ENCODE results near the gene TMC5. TPM values are rescaled to one million over a fixed set of nuclear protein-coding genes. Genes with fewer than 3 reads are reported as not detected.
"Not testable (repeated sequence)": the region's sequence is repeated elsewhere in the genome, so short reads cannot be mapped to it uniquely, and the experiment has no call there.

Gene TMC5
- total RNA-seq, 1 experiment from 2014 or later, result not detected

GRCh38 chr16:19391185-19391776 is 26.4 kb upstream of the TMC5 start:
- not testable (repeated sequence) for H3K27me3 ChIP-seq; H3K27ac ChIP-seq; H3K36me3 ChIP-seq; H3K4me1 ChIP-seq; H3K9me3 ChIP-seq (replicated peaks); DNase-seq; H3K4me3 ChIP-seq

GRCh38 chr16:19392352-19392751 is 25.3 kb upstream of the TMC5 start:
- Histone ChIP-seq H3K27ac (no peak overlapping the region), H3K36me3 (no peaks in the 10 kb centered on the region), H3K4me3 (no peak overlapping the region), H3K4me1 (no peaks in the 10 kb centered on the region), H3K27me3 (no peaks in the 10 kb centered on the region), H3K9me3 (replicated peaks) (no peaks in the 10 kb centered on the region)
- DNase-seq, result no peak

GRCh38 chr16:19393226-19394111 is 24.2 kb upstream of the TMC5 start:
- Histone ChIP-seq H3K36me3 (no peaks in the 10 kb centered on the region), H3K9me3 (replicated peaks) (no peaks in the 10 kb centered on the region), H3K27ac (no peak overlapping the region), H3K27me3 (no peaks in the 10 kb centered on the region), H3K4me3 (no peak overlapping the region), H3K4me1 (no peaks in the 10 kb centered on the region)
- no peak for DNase-seq

DNA sequence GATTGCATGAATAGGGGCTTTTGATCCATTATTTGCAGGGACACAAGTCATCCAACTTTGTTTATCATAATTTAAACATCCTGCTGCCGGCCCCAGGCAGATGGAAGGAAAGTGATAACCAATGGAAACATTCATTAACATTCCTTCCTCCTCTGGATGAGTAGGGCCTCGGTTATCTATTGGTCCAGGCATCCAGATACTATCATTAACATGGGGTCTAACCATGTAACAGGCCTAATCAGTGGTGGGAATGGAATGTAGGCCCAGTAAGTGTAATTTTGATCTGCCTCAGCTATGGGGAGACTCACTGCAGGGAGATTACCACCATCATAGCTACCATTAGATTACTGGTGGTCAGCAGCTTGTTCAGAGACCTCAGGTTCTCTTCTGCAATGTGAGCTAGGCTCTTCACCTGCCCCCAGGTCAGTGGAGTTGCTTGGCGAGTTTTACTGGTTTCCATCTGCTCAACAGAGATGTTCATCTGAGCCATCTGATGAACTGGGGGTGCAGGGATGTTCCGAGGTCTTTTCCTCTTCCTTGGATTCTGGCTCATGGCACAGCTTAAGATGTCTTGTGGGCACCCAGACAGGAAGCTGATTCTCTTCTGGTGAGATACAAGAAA is 21.9 kb upstream of the TMC5 start:
- not testable (repeated sequence) for DNase-seq; H3K9me3 ChIP-seq (replicated peaks); H3K4me1 ChIP-seq; H3K4me3 ChIP-seq; H3K27ac ChIP-seq; H3K27me3 ChIP-seq; H3K36me3 ChIP-seq

DNA sequence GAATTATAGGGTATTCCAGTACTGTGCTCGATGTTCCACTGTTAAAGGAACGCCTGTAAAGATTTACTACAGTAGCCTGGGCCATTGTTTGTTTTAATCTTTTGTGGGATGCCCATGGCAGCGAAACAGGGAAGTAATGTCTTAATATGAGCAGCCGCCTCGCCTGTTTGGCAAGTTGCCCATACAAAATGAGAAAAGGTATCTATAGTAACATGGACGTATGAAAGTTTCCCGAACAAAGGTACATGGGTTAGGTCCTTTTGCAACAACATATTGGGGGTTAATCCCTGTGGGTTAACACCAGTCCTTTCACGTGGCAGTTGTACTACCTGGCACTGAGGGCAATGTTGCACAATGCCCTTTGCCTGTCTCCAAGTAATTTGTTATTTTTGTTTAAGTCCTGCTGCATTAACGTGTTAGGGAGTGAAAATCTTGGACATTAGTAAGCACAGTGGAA is 21.1 kb upstream of the TMC5 start:
- Histone ChIP-seq H3K36me3 (no peaks in the 10 kb centered on the region), H3K4me1 (no peaks in the 10 kb centered on the region), H3K9me3 (replicated peaks) (no peaks in the 10 kb centered on the region), H3K27ac (no peak overlapping the region), H3K4me3 (no peak overlapping the region), H3K27me3 (no peaks in the 10 kb centered on the region)
- peak in 1 of 2 experiments; percentile 13 for DNase-seq

DNA sequence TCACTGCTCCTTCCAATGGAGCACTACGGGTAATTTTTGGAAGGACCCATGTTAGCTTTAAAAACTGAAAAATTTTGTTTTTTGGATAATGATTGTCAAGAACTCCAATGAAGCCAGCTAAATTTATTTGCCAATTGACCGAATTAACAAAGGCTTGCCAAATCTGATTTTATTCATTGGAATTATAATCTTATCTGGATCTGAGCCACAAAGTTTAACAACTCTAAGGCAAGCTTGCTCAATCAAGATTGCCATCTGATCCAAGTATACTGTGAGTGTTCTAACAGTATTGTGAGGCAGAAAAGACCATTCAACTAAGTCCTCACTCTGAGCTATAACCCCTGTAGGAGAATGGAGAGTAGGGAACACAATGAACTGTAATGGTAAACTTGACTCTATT is 20.3 kb upstream of the TMC5 start:
- H3K4me1 ChIP-seq; H3K27ac ChIP-seq; H3K36me3 ChIP-seq; H3K27me3 ChIP-seq; H3K9me3 ChIP-seq (replicated peaks); H3K4me3 ChIP-seq; DNase-seq: not testable (repeated sequence)

DNA sequence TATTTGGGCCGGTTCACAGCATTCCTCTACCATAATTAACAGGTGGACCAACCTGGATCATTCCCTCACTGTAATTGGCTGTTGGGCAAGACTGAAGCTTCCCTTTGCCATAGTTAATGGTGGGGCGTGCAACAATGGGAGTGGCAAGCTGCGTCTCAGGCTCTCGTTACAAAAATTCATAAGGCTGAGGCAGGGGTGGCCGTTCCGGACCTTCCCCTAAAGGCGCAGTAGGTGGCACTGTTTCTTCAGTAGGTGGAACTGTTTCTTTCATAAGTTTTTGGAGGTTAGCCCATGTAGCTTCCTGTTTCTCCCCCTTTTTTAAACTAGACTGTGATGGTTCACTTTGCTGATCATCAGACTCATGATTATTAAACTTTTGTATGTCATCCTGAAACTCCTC is 17.0 kb upstream of the TMC5 start:
- H3K27ac ChIP-seq, result no peak overlapping the region
- no peaks in the 10 kb centered on the region for H3K36me3 ChIP-seq
- no peaks in the 10 kb centered on the region for H3K4me1 ChIP-seq
- H3K27me3 ChIP-seq, result no peaks in the 10 kb centered on the region
- DNase-seq, result peak in 1 of 2 experiments; percentile 13
- H3K9me3 ChIP-seq (replicated peaks), result no peaks in the 10 kb centered on the region
- no peak overlapping the region for H3K4me3 ChIP-seq

DNA sequence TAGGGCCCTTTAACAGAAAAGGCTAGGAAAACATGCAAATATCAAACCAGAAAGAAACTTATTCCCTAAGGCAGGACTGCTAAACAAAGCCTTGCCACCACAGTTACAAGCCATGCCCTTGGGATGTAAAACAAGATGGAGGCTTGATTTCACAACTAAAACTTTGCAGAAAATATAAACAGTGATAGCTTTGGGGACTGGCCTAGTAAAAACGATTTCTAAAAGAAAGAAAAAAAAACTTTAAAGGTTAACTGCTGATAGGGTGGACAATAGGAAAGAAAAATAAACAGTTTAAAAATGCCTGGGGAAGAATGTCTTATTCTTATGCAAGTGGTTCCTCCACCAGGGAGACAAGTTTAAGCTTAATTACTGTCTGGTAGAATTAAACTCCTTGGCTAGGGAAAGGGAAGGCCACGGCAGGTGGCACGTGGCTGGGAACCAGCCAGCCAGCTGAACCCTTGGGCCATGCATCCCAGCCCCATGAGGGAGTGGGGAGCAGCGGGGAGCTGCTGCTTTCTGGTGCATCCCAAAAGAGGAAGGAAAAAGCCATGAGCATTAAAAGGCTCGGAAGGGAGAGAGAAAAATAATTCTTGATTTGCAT is 10.7 kb upstream of the TMC5 start:
- no peak for DNase-seq

GRCh38 chr16:19410435-19411171 is 7.1 kb upstream of the TMC5 start:
- Histone ChIP-seq H3K4me1 (no peaks in the 10 kb centered on the region), H3K27me3 (no peaks in the 10 kb centered on the region), H3K27ac (no peak overlapping the region), H3K9me3 (replicated peaks) (no peaks in the 10 kb centered on the region), H3K4me3 (no peak overlapping the region), H3K36me3 (no peaks in the 10 kb centered on the region)
- DNase-seq, result no peak

More for the DNA sequence above, 10.7 kb upstream of the TMC5 start:
- Histone ChIP-seq H3K4me1 (no peaks in the 10 kb centered on the region), H3K27me3 (no peaks in the 10 kb centered on the region), H3K9me3 (replicated peaks) (no peaks in the 10 kb centered on the region), H3K36me3 (no peaks in the 10 kb centered on the region), H3K27ac (no peak overlapping the region), H3K4me3 (no peak overlapping the region)

DNA sequence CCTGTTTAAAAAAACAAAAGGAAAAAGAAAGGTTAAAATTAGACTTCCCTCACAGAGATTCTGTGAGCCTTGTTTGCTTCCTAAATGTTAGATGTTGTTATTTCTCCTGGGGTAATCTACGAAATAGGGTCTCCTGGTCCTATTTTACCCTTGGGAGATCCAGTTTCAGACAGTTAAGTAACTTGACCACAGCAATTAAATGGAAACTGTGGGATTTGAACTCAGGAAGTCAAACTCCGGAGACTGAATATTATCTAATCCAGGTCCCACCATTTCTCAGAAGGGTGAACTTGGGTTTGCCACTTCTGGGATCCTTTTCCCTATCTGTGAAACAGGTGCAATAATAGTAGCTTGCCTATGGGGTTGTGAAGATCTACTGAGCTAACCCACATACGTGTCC is 6.4 kb upstream of the TMC5 start:
- no peak overlapping the region for H3K4me3 ChIP-seq
- no peaks in the 10 kb centered on the region for H3K4me1 ChIP-seq
- H3K36me3 ChIP-seq, result no peaks in the 10 kb centered on the region
- H3K27me3 ChIP-seq, result no peaks in the 10 kb centered on the region
- DNase-seq, result no peak
- H3K9me3 ChIP-seq (replicated peaks), result no peaks in the 10 kb centered on the region
- H3K27ac ChIP-seq, result no peak overlapping the region

DNA sequence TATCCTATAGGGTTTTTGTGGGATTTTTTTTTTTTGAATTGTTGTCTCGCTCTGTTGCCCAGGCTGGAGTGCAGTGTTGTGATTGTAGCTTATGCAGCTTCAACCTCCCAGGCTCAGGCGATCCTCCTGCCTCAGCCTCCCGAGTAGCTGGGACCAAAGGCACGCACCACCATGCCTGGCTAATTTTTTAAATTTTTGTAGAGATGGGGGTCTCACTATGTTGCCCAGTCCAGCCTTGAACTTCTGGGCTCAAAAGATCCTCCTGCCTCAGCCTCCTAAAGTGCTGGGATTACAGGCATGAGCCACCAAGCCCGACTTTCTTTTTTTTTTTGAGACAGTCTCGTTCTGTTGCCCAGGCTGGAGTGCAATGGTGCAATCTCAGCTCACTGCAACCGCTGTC is 5.6 kb upstream of the TMC5 start:
- DNase-seq; H3K27ac ChIP-seq; H3K4me3 ChIP-seq; H3K27me3 ChIP-seq; H3K9me3 ChIP-seq (replicated peaks); H3K4me1 ChIP-seq; H3K36me3 ChIP-seq: not testable (repeated sequence)

GRCh38 chr16:19415461-19415860 is 2.2 kb upstream of the TMC5 start:
- Histone ChIP-seq H3K9me3 (replicated peaks) (no peaks in the 10 kb centered on the region), H3K4me1 (no peaks in the 10 kb centered on the region), H3K36me3 (no peaks in the 10 kb centered on the region), H3K4me3 (no peak overlapping the region), H3K27ac (no peak overlapping the region), H3K27me3 (no peaks in the 10 kb centered on the region)
- DNase-seq, result no peak

GRCh38 chr16:19415918-19416317 is 1.8 kb upstream of the TMC5 start:
- Histone ChIP-seq H3K36me3 (no peaks in the 10 kb centered on the region), H3K27me3 (no peaks in the 10 kb centered on the region), H3K27ac (no peak overlapping the region), H3K9me3 (replicated peaks) (no peaks in the 10 kb centered on the region), H3K4me1 (no peaks in the 10 kb centered on the region), H3K4me3 (no peak overlapping the region)
- DNase-seq, result no peak

GRCh38 chr16:19418200-19418599 is 517 bp downstream of the TMC5 start:
- no peaks in the 10 kb centered on the region for H3K9me3 ChIP-seq (replicated peaks)
- no peaks in the 10 kb centered on the region for H3K36me3 ChIP-seq
- DNase-seq, result no peak
- H3K4me1 ChIP-seq, result no peaks in the 10 kb centered on the region
- H3K27ac ChIP-seq, result no peak overlapping the region
- H3K27me3 ChIP-seq, result no peaks in the 10 kb centered on the region
- no peak overlapping the region for H3K4me3 ChIP-seq
